ENCODE measurements around the gene MDGA2.

GRCh38 chr14:46818147-46818546 is 857.3 kb downstream of the MDGA2 start:
- no peak for TF ChIP-seq CTCF (IDR thresholded peaks at IDR 0.05)
- TF ChIP-seq POLR2A (IDR thresholded peaks at IDR 0.05), result no peak

Measured in right lobe of liver (tissue), 4 donors.